LNCaP clone FGC (cell line): ENCODE measurements around the gene PCCA.

Experiments used
- DNase-seq: peaks from one replicate; pipeline ENCODE4 v3.0.0-alpha.2; 2011; ENCODE audit warnings: low read depth
- H3K4me3 ChIP-seq: 2 replicates; pipeline ENCODE4 v1.5.1; 2011; ENCODE audit warnings: mild to moderate bottlenecking, low read depth, low read length, control low read depth
- CTCF ChIP-seq: IDR thresholded peaks from 2 replicates; pipeline ENCODE4 v1.5.1; 2012; ENCODE audit warnings: mild to moderate bottlenecking; ENCODE audit not compliant: control insufficient read depth, insufficient read depth; ENCODE audit errors: extremely low read depth

PCCA gene

GRCh38 chr13:100388923-100389322 is 300.0 kb downstream of the PCCA start:
- H3K4me3 ChIP-seq, result no peak overlapping the region
- DNase-seq, result no peak
- no peak for TF ChIP-seq CTCF

- TF ChIP-seq CTCF, result no peak
- H3K4me3 ChIP-seq, result no peak overlapping the region
- DNase-seq, result no peak
Observed at GRCh38 chr13:100389617-100390016, 300.7 kb downstream of the PCCA start.

- no peak for TF ChIP-seq CTCF
- DNase-seq, result no peak
- H3K4me3 ChIP-seq, result no peak overlapping the region
Observed at GRCh38 chr13:100392709-100393630, 304.1 kb downstream of the PCCA start.

GRCh38 chr13:100394005-100394695 is 305.3 kb downstream of the PCCA start:
- H3K4me3 ChIP-seq, result no peak overlapping the region
- DNase-seq, result no peak
- no peak for TF ChIP-seq CTCF

- no peak for TF ChIP-seq CTCF
- DNase-seq, result no peak
- no peak overlapping the region for H3K4me3 ChIP-seq
Observed at GRCh38 chr13:100395698-100396373, 306.9 kb downstream of the PCCA start.

GRCh38 chr13:100396776-100397175 is 307.9 kb downstream of the PCCA start:
- no peak for DNase-seq
- no peak overlapping the region for H3K4me3 ChIP-seq
- TF ChIP-seq CTCF, result no peak
